HG03571 (cell line): Measurements from ENCODE around the gene BEST2.

ENCODE experiments used
- ATAC-seq: cut with Tn5 transposase; IDR thresholded peaks from one replicate; pipeline ENCODE4 v1.9.1; 2021; ENCODE audit not compliant: unreplicated experiment

The BEST2 gene

GRCh38 chr19:12730064-12730463 lies 21.5 kb upstream of the BEST2 start:
- no peak for ATAC-seq

GRCh38 chr19:12731337-12731736 lies 20.3 kb upstream of the BEST2 start:
- ATAC-seq = no peak

- ATAC-seq = no peak
Measured at GRCh38 chr19:12733369-12734214, 18.0 kb upstream of the BEST2 start.

GRCh38 chr19:12736995-12737834 lies 14.4 kb upstream of the BEST2 start, which contains the start of gene GET3:
Gene GET3 (plus strand): TSS chr19:12737497. CDS start chr19:12737506, 9 bp downstream.
- ATAC-seq = peak; percentile 64

- ATAC-seq = no peak
Measured at GRCh38 chr19:12737835-12738351, 13.7 kb upstream of the BEST2 start.

- no peak for ATAC-seq
Measured at GRCh38 chr19:12745166-12745897, 6.3 kb upstream of the BEST2 start.

- no peak for ATAC-seq
Measured at GRCh38 chr19:12748489-12748888, 3.1 kb upstream of the BEST2 start.

GRCh38 chr19:12749938-12750521 lies 1.6 kb upstream of the BEST2 start:
- no peak for ATAC-seq

- ATAC-seq = no peak
Measured at GRCh38 chr19:12750851-12751250, 740 bp upstream of the BEST2 start.

GRCh38 chr19:12752056-12752781 lies 628 bp downstream of the BEST2 start:
- no peak for ATAC-seq

- ATAC-seq = no peak
Measured at GRCh38 chr19:12754465-12755196, 3.0 kb downstream of the BEST2 start.

GRCh38 chr19:12756150-12756883 lies 4.7 kb downstream of the BEST2 start:
- ATAC-seq = no peak

GRCh38 chr19:12757544-12758274 lies 6.1 kb downstream of the BEST2 start:
- no peak for ATAC-seq

GRCh38 chr19:12759686-12760085 lies 8.1 kb downstream of the BEST2 start:
- no peak for ATAC-seq

- no peak for ATAC-seq
Measured at GRCh38 chr19:12763100-12763499, 11.5 kb downstream of the BEST2 start.

GRCh38 chr19:12764698-12765097 lies 13.1 kb downstream of the BEST2 start:
- no peak for ATAC-seq

GRCh38 chr19:12766051-12766521 lies 14.5 kb downstream of the BEST2 start:
- no peak for ATAC-seq

GRCh38 chr19:12767150-12767549 lies 15.6 kb downstream of the BEST2 start:
- no peak for ATAC-seq
